GM19397 (cell line): ENCODE results near the gene PLEKHH2.
"Not testable (repeated sequence)": the region's sequence is repeated elsewhere in the genome, so short reads cannot be mapped to it uniquely, and the experiment has no call there.

ENCODE experiments used
- ATAC-seq: cut with Tn5 transposase; IDR thresholded peaks from one replicate; pipeline ENCODE4 v1.9.1; 2021; ENCODE audit warnings: mild to moderate bottlenecking, moderate library complexity; ENCODE audit not compliant: unreplicated experiment

PLEKHH2 gene

DNA sequence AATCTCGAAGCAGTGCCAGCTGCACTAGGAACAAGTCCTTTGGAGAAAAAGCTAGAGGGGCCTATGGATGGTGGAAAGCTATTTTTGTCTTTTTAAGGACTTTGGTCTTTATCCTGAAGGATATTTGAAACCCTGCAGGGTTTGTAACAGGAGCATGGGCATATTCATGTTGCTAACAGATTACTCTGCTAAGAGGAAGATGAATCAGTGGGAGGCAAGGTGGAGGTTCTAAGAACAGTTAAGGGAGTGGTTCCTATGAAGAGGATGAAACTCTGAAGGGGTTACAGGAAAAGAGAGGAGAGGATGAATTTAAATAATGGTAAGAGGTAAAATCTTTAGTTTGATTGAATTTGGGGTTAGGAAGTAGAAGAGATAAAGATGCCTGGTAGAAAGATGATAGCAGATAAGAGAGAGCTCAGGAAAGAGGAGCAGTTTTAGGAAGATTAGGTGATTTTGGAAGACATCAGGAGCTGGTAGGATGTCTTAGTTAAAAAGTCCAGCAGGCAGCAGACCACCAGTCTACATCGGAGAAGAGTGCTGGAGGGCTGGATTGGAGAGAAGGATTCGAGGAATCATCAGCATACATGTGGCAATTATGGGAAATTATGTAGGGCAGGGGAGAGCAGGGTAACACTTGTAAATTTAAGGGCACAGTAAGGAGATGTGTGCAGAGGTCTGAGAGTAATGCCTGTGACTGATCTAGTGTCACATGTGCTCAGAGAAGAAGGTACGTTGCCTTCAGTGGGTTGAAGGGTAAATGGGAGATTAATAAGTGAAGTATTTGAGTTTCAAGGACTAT, 78.4 kb downstream of the PLEKHH2 start:
- ATAC-seq: no peak

DNA sequence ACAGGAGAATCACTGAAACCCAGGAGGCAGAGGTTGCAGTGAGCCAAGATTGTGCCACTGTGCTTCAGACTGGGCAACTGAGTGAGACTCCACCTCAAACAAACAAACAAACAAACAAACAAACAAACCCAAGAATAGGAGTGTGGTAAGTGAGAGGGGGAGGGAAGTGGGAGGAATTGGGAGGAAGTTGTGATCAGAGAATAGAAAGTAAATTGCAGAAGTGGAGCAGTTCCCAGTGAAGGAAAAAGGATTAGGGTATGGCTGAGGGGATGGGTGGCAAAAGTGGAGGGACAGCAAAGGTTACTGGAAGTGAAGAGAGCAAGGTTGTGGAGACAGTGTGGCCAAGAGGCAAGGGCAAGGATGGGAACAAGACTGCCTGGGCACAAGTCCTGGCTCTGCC, 80.3 kb downstream of the PLEKHH2 start:
- no peak for ATAC-seq

DNA sequence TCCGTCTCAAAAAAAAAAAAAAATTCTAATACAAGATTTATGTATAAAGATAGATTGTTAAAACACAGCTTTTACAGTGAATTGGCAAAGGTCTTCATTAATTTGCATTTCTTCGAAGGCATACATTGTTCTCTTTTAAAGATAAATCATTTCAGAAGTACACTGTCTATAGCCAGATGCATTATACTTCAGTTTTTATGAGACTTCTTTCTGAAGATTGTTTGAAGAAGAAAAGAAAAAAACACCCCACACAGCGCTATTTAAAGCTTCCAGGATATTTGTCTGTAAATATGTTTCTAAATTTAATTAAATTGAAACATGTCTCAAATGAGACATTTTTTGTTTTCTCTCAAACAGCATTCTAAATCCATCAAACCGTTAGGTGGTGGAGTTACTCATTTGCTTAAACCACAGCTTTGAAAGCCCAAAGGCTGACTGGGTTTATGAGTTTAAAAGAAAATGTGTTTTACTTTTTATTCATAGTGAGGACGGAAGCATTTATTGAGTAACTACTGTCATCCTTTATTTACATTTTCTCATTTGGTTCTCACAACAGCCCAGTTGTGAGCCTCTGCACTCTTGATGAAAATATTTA, 81.6 kb downstream of the PLEKHH2 start:
- no peak for ATAC-seq

DNA sequence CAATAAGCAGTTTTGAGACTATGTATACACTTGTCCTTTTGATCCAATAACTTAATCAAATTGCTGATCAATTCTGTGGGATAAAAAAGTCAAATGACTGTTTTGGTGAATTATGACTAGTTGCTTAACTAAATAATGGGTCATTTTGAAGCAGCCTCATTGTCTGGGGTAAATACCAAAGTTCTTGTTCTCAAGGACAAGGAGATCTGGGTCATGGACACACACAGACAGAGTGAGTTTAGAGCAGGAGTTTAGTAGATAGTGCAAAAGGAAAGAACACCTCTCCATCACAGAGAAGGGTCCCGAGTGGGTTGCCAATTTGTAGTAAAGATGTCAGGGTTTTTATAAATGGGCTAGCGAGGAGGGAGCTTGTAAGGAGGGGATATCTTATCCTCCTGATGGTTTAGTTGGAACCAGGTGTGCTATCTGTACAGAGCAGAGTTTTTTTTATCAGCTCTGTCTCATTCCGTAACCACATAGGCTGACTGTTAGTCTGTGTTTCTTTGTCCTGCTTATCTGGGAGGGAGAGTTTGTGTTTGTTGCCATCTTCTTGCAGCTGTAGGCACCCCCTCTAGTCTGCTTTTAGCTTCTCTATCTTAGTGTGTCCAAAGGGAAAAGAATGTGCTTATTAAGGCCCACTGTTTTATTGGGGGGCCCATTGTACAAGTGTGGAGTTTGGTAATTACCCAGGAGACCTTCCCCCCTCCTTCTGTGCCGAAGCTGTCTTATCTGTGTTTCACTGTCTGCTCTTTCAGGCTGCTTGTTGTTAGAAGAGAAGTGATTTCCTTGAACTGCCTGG, 87.9 kb downstream of the PLEKHH2 start:
- no peak for ATAC-seq

DNA sequence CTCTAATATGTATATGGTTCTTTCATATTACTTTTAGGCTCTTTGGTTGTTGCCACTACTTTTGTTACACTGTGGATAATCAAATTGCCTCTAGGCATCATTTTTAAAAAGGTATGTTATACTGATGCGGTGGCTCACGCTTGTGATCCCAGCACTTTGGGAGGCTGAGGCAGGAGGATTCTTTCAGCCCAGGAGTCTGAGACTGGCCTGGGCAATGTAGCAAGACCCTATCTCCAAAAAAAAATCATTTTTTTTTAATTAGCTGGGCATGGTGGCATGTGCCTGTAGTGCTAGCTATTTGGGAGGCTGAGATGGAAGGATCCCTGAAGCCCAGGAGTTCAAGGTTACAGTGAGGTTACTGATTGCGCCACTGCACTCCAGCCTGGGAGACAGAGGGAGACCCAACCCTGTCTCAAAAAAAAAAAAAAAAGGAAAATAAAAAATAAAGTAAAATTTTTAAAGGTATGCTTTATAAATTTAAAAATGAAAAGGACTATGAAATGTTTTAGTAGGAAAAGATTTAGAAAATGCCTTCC, 88.7 kb downstream of the PLEKHH2 start:
- ATAC-seq: no peak

DNA sequence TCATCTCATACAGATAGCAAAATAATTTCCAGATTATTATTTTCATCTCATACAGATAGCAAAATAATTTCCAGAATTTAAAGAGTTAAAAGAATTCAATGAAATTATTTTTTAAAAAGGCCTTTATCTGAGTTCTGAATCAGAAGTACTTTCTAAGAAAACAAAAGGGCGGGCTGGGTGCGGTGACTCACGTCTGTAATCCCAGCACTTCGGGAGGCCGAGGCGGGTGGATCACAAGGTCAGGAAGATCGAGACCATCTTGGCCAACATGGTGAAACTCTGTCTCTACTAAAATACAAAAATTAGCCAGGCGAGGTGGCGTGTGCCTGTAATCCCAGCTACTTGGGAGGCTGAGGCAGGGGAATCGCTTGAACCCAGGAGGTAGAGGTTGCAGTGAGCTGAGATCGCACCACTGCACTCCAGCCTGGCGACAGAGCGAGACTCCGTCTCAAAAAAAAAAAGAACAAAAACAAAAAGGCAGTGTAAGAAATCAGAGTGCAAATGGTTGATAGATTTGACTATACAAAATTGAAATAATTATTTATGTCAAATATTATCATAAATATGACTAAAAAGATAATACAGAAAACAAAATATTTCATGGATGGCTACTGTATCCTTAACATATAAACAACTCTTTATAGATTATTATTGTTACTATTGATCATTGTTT, 90.0 kb downstream of the PLEKHH2 start:
- not testable (repeated sequence) for ATAC-seq

DNA sequence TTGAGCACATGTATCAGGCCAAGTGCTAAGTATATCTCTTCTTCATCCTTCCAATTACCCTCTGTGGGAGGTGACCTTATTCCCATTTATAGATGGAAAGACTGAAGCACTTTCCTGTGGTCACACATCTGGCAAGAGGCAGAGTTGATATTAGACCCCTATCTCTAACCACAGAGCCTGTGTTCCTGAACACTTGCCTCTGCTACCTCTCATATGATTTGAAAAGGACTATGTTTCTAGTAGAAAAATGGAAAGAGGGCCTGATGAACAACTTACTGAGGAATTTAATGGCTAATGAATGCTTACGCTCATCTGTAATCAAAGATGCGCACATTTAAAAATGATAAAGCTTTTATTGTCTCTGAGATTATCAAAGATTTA, 90.6 kb downstream of the PLEKHH2 start:
- ATAC-seq: no peak

DNA sequence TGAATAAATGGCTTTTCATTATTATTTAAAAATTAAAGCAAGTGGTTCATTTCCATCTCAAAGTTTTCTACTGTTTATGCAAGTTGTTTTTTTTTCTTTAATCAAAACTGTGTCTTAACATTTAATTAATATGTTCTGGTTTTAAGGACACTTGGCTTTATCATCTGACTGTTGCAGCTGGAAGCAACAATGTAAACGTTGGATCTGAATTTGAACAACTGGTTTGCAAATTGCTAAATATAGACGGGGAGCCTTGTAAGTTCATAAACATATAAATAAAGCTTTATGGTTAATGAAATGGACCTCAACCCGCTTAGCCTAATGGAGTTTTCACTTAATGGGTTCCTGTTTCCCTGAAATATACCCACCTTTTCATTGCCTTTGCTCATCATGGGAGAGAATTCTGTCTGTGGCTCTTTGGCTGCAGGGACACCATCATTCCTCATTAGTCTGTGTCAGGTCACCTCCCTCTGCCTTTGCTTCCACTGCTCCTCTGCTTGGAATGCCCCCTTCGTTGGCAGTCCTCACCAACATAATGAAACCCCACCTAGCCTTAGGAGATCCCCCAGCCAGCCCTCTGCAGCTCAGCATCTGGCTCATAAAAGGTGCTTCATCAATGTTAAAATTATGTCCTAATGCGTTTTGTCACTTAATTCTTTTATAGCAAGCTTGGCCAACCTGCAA, 92.6 kb downstream of the PLEKHH2 start:
- no peak for ATAC-seq

DNA sequence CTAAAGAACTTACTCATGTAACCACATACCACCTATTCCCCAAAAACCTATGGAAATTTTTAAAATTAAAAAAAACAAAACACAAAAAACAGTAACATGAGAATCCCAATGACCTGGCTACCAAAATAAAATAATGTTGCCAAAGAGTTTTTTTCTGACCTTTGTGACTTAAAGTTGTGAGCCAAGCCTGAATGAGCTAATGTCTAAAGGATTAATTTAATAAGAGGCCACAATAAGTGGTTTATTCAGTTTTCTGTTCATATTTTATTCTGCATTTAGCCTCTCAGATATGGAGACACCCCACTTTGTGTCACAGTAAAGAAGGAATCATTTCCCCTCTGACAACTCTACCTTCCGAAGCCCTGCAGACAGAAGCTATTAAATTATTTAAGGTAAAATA, 94.2 kb downstream of the PLEKHH2 start:
- ATAC-seq: no peak

DNA sequence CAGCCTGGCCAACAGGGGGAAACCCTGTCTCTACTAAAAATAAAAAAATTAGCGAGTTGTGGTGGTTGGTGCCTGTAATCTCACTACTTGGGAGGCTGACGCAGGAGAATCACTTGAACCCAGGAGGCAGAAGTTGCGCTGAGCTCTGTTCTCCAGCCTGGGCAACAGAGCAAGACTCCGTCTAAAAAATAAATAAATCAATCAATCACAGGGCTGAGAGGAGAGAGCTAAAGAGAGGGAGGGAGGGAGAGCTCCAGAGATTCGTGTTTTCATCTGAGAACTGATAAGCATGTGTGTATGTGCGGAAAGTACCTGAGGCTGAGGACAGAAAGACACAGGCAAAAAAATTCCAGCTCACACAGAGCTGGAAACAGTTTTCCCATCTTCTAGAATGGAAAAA, 99.6 kb downstream of the PLEKHH2 start:
- ATAC-seq: no peak

DNA sequence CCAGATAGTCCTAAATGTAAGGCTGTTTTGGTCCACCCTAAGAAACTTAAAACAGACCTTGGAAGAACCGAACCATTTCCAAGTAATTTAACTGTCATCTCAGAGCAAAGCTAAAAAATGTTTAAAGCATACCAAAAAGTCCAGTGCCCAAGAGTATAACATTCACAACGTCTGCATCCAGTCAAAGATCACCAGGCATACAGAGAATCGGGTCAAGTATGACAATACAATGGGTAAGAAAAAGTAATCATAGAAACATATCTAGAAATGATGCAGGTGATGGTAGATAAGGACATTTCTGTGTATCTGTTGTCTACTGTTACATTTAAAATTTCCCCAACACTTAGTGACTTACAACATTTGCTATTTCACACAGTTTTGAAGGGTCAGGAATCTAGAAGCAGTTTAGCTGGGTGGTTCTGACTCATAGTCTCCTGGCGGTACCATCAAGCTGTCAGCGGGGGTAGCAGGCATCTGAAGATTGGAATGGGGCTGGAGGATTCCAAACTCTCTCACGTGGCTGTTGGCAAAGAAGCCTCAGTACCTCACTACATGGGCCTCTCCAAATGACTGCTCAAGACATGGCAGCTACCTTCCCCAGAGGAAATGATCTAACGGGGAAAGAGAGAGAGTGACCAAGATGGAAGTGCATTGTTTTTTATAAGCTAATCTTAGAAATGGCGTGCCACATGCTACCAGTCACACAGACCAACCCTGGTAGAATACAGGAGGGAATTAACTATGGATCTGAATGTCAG, 100.2 kb downstream of the PLEKHH2 start:
- ATAC-seq: no peak

DNA sequence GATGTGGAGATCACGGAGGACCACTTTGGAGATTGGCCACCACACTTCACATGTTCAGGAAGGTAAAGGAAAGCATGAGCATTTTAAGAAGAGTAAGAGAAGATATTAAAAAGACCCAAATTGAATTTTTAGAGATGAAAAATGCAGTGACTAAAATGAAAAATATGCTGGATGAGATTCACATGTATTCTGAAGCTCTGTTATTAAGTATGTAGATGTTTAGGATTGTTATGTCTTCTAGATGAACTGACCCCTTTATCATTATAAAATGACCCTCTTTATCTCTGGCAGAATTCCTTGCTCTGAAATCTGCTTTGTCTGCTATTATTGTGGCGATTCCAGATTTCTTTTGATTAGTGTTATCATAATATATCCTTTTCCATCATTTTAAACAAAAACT, 100.8 kb downstream of the PLEKHH2 start:
- no peak for ATAC-seq

DNA sequence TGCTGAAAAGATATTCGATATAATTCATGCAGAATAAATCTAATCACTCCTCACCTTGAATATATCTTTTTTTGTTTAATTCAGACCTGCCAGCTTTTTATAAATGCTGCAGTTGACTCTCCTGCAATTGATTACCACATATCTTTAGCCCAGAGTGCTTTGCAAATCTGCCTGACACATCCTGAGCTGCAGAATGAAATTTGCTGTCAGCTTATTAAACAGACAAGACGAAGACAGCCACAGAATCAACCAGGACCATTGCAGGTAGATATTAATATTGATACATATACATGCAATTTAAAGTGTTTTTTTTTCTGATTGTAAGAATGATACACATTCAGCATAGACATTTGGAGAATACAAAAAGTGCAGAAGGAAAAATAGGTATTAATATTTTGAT, 101.2 kb downstream of the PLEKHH2 start:
- no peak for ATAC-seq

DNA sequence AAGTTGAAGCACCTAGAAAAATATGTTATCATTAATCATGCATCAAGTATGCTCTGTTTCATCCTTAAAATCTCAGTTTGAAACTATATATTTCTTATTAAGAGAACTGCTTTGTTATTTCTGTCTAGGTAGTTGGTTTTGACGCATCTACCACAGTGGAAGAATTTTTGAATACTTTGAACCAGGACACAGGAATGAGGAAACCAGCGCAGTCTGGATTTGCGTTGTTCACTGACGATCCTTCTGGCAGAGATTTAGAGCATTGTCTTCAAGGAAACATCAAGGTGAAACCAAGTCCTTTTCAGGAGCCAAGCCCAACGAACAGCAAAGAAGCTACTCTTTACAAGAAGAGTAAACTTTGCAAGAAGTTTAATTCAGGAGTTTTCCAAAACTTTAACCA, 106.6 kb downstream of the PLEKHH2 start:
- no peak for ATAC-seq

DNA sequence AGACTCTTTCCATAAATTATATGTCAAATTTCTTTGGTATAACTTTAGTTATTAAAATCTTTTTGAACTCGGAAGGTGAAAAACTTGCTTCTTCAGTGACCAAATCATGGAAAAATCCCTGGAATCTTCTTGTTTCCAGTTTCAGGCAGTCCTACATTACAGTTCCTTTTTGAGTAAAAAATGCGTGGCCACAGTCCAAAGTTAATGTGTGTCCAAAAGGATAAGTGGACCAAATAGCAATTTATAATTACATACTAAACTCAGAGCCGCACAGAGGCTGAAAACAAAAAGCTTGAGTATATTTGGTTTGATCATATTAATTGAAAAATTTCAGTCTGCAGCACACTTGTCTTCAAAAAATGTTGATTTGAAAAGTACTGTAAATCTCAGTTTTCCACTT, 108.4 kb downstream of the PLEKHH2 start:
- no peak for ATAC-seq

DNA sequence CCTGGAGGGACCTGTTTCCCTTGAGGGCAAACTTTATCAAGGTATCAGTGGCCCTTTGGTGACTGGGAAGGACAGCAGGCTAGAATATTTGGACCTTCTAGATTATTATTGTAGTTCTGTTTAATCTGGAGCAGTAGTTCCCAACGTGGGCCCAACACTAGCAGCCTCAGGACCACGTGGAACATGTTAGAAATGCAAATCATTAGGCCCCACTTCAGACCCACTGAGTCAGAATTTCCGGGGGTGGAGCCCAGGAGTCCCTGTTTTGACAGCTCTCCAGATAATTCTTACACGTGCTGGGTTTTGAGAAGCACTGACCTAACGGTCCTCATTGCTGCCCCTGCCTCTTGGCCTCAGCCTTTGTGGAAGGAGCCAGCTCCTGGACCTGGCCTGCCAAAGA, 111.3 kb downstream of the PLEKHH2 start:
- no peak for ATAC-seq

DNA sequence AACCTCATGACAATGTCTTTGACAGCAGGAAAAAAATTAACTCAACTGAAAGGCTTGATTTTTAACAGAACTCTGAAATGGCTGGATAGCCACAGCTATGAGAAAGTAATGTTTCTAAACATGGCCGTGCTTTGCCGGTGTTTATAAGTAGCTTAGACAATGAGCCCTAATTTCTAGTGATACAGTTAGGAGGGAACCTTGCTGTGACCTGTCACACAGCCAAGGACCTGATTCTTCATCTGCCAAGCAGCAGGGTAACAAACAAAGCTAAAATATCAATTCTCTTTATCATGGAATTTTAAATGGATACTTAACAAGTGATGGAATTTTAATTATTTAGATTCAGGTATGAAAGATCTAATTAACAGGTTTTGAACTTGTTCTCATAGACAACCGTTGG, 112.5 kb downstream of the PLEKHH2 start:
- ATAC-seq: no peak

DNA sequence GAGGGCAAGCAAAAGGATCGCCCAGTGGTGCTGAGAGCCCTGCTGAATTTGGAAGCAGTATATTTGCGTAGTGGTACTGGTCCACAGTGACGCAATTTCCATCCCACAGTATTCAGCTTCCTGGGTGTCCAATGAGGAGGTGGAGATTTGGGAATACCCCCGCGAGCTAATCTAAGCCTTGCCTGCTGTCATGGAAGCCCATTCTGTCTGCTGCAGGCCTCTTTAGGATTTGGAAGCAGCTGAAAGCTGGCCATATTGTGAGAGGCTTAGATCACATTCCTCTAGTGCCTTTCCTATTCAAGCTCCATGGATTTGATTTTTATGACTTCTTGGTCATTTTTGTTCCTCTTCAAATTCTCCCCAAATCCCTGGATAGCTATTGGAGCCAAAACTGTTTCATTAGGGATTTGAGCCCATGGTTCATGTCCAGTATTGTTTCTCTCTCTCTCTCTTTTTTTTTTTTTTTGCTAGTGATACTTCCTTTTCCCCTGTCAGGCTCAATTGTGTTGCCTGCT, 114.5 kb downstream of the PLEKHH2 start:
- ATAC-seq: no peak

DNA sequence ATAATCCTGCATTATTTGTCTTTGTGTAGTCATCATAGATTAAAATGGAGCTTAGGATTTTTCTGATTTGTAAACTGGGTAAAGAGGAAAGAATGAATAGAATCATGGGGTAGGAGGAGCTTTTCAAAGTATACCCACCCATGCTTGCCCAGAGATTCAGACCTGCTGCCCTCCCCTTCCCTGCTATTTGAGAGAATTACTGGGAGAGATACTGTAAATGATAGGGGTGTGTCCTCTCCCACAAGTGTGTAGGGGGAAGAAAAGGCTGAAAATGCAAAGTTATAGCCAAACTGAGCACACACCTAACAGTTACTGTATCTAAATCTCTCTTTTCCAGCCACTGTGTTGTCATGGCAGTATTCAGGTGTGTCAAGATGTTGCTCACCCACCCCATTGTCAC, 115.2 kb downstream of the PLEKHH2 start:
- no peak for ATAC-seq

DNA sequence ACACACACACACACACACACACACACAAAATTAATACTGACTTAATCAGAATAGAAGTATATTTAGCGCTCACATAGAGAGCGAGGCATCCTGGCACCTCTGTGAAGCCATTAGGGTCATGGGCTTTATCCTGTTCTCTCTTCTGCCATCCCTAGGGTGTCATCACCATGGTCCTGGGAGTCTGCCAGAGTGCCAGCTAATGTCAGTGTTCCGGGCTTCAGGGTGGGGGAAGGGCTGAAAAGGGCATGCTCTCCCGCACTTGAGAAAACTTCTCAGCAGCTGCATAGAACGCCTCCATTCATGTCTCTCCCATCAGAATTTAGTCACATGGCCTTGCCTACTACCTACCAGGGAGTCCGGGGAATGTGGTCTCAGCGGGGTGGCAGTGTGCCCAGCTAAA, 117.1 kb downstream of the PLEKHH2 start:
- no peak for ATAC-seq
